ENCODE measurements around the gene SLC16A10.

Gene SLC16A10

DNA sequence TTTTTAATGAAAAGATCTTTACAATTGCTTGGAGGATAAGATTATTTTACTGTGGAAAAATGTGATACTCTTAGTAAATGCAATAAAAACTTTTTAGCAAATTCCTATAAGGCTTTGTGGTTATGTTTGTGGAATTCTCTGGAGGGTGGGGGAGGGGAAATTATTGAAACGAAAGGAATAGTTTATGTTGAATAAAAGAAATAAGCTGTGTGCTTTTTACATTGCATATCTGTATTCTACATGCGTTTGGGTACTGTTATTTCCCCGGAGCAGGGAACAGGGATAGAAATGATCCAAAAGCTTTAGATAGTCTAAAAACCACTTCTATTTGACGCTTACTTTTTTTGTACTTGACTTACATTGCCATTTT is 143.8 kb downstream of the SLC16A10 start:
- Histone ChIP-seq H3K4me3 (replicated peaks; ENCODE audit: low read depth, low read length) (no peak overlapping the region), H3K36me3 (ENCODE audit: control insufficient read depth, insufficient read depth, low read length) (no peaks in the 10 kb centered on the region), H3K27me3 (replicated peaks; ENCODE audit: control insufficient read depth, insufficient read depth, low read length) (no peaks in the 10 kb centered on the region)
- no peak for DNase-seq (ENCODE audit: extremely low read depth, insufficient read length)
- no peak for TF ChIP-seq CTCF (IDR thresholded peaks at IDR 0.05; ENCODE audit: insufficient read depth, low read length, poor library complexity, severe bottlenecking)

DNA sequence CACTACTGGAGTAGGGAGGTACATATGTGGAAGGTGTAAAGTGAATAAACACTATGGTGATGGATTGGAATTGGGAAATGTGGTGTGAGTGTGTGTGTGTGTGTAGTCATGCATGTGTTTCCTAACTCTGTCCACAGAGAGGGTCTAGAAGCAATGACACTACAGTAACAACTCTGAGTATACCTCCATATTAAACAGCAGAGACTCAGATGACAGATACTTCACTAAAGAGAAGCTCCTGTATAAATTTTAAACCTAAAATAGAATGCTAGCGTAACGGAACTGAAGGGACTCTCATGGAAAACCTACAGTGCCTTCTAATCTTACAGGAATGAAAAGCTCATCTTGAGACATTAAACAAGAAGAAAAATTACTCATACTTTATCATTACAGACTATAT is 150.5 kb downstream of the SLC16A10 start:
- Histone ChIP-seq H3K4me3 (replicated peaks; ENCODE audit: low read depth, low read length) (no peak overlapping the region), H3K27me3 (replicated peaks; ENCODE audit: control insufficient read depth, insufficient read depth, low read length) (no peaks in the 10 kb centered on the region), H3K36me3 (ENCODE audit: control insufficient read depth, insufficient read depth, low read length) (no peaks in the 10 kb centered on the region)
- DNase-seq (ENCODE audit: extremely low read depth, insufficient read length): no peak
- TF ChIP-seq CTCF (IDR thresholded peaks at IDR 0.05; ENCODE audit: insufficient read depth, low read length, poor library complexity, severe bottlenecking): no peak

- TF ChIP-seq CTCF (IDR thresholded peaks at IDR 0.05; ENCODE audit: insufficient read depth, low read length, poor library complexity, severe bottlenecking): no peak
- no peak for DNase-seq (ENCODE audit: extremely low read depth, insufficient read length)
Measured at GRCh38 chr6:111238464-111239119, 151.3 kb downstream of the SLC16A10 start.

DNA sequence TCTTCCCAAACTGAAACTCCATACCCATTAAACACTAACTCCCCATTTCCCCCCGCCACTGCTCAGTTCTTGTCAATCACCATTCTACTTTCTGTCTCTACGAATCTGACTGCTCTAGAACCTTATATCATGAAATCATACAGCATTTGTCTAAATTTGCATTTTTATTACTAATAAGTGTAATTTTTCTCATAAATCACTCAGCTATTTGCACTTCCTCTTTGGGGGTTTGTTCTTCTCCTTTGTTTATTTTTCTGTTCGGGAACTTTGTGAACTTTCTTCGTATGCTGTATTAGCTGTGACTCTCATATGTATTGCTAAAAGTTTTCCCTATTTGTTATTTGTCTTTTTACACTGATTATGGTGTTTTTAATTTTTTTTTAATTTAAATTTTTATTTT is 152.2 kb downstream of the SLC16A10 start:
- Histone ChIP-seq H3K36me3 (ENCODE audit: control insufficient read depth, insufficient read depth, low read length) (no peaks in the 10 kb centered on the region), H3K4me3 (replicated peaks; ENCODE audit: low read depth, low read length) (no peak overlapping the region), H3K27me3 (replicated peaks; ENCODE audit: control insufficient read depth, insufficient read depth, low read length) (no peaks in the 10 kb centered on the region)
- no peak for TF ChIP-seq CTCF (IDR thresholded peaks at IDR 0.05; ENCODE audit: insufficient read depth, low read length, poor library complexity, severe bottlenecking)
- no peak for DNase-seq (ENCODE audit: extremely low read depth, insufficient read length)

More at GRCh38 chr6:111238464-111239119, 151.3 kb downstream of the SLC16A10 start:
- Histone ChIP-seq H3K27me3 (replicated peaks; ENCODE audit: control insufficient read depth, insufficient read depth, low read length) (no peaks in the 10 kb centered on the region), H3K36me3 (ENCODE audit: control insufficient read depth, insufficient read depth, low read length) (no peaks in the 10 kb centered on the region), H3K4me3 (replicated peaks; ENCODE audit: low read depth, low read length) (no peak overlapping the region)

DNA sequence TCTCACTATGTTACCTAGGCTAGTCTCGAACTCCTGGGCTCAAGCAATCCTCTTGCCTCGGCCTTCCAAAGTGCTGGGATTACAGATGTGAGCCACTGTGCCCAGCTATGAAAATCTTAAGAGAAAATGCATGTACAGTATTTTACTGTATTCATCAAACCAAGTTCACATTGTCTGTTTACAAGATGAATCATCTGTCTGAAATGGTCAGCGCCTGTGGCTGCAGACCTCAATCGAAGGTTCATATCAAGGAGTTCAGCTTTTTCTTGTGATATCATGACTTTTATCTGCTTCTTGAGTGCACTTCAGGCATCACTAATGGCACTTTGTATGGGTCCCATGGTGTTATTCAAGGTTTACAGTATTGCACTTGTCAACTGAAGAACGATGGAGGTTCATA is 155.1 kb downstream of the SLC16A10 start:
- Histone ChIP-seq H3K36me3 (ENCODE audit: control insufficient read depth, insufficient read depth, low read length) (no peaks in the 10 kb centered on the region), H3K27me3 (replicated peaks; ENCODE audit: control insufficient read depth, insufficient read depth, low read length) (no peaks in the 10 kb centered on the region), H3K4me3 (replicated peaks; ENCODE audit: low read depth, low read length) (no peak overlapping the region)
- no peak for TF ChIP-seq CTCF (IDR thresholded peaks at IDR 0.05; ENCODE audit: insufficient read depth, low read length, poor library complexity, severe bottlenecking)
- no peak for DNase-seq (ENCODE audit: extremely low read depth, insufficient read length)

DNA sequence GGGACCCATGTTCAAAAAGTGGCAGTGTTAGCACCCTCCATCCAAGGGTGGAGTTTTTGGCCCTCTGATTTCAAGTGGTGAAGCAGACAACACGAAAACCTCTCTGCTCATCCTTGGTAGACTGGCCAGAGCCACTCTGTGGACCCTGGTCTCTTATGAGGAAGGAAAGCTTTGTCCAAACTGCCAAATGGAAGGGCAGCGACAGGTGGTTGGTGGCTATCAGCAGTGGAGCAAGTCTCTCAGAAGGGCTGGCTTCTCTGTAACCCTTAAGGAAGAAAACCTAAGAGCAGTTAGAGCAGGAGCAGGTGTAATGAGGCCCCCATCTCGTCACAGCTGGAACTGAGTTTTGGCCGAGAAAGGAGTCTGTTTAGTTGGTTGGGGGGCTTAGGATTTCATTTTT is 155.8 kb downstream of the SLC16A10 start:
- no peak overlapping the region for H3K4me3 ChIP-seq (replicated peaks; ENCODE audit: low read depth, low read length)
- DNase-seq (ENCODE audit: extremely low read depth, insufficient read length): no peak
- H3K36me3 ChIP-seq (ENCODE audit: control insufficient read depth, insufficient read depth, low read length): no peaks in the 10 kb centered on the region
- no peaks in the 10 kb centered on the region for H3K27me3 ChIP-seq (replicated peaks; ENCODE audit: control insufficient read depth, insufficient read depth, low read length)
- TF ChIP-seq CTCF (IDR thresholded peaks at IDR 0.05; ENCODE audit: insufficient read depth, low read length, poor library complexity, severe bottlenecking): no peak

Measured in GM06990 (cell line).